ENCODE data around the gene RGPD4.

Gene RGPD4

DNA sequence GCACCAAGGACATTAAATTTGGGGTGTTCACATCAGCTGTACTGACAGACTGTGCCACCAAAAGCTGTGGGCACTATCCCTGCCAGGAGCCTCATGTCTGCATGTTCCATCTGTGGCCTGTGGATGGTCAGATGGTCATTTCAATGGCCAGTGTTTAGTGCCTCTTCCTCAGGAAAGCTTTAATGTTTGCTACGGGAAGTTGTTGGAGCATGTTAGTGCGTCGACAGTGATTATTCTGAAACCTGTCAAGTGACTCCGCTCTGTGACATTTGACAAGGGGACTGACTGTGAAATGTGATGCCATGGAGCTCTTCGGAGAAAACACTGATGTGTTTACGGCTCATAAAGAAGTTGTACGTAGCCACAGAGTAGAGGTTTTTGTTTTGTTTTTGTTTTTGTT, 18.7 kb upstream of the RGPD4 start:
- H3K4me3 ChIP-seq (ENCODE audit: low read depth, low read length) = no peak overlapping the region

DNA sequence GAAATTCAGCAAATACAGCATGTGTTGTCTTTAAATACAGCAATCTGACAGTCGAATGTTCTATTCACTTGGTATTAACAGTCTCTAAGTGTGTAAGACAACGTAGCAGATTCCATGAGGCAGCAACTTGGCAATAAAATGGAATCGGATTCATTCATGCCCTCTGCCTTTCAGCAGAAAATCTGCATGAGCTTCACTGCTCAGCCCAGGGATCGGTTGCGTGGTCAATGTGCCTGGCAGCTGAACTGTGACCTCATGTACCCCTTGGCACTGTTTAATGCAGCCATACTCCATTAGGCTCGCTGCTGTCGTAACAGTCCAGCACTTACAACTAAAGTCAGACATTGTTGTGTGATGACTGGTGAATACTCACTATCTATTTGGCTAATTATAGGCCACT, 17.7 kb upstream of the RGPD4 start:
- no peak overlapping the region for H3K4me3 ChIP-seq (ENCODE audit: low read depth, low read length)

More for the DNA sequence above, 18.7 kb upstream of the RGPD4 start:
- TF ChIP-seq CTCF (IDR thresholded peaks at IDR 0.05; ENCODE audit: low read depth, low read length) = no peak

GRCh38 chr2:107809835-107810234, 16.9 kb upstream of the RGPD4 start:
- no peak for TF ChIP-seq CTCF (IDR thresholded peaks at IDR 0.05; ENCODE audit: low read depth, low read length)
- no peak overlapping the region for H3K4me3 ChIP-seq (ENCODE audit: low read depth, low read length)

More for the DNA sequence above, 17.7 kb upstream of the RGPD4 start:
- TF ChIP-seq CTCF (IDR thresholded peaks at IDR 0.05; ENCODE audit: low read depth, low read length) = no peak

GRCh38 chr2:107810734-107811133, 16.0 kb upstream of the RGPD4 start:
- no peak for TF ChIP-seq CTCF (IDR thresholded peaks at IDR 0.05; ENCODE audit: low read depth, low read length)
- H3K4me3 ChIP-seq (ENCODE audit: low read depth, low read length) = no peak overlapping the region

DNA sequence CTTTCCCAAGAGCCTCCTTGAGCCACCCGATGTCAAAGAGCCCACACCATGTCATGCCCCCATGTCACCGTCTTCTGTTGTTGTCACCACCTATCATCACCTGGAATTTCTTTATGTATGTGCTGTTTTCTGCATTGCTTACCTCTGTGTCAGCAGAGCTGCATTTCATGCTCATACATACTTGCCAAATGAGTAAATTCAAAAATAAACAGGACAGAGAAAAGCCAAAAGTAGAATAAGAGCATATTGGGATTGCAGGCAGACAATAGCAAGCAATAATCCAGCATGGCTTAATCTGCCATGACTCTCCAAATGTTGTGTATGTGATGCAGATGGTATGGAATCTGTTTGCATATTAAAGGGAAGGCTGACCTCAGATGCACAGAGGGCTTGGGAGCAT, 15.3 kb upstream of the RGPD4 start:
- TF ChIP-seq CTCF (IDR thresholded peaks at IDR 0.05; ENCODE audit: low read depth, low read length) = no peak
- no peak overlapping the region for H3K4me3 ChIP-seq (ENCODE audit: low read depth, low read length)

- TF ChIP-seq CTCF (IDR thresholded peaks at IDR 0.05; ENCODE audit: low read depth, low read length) = no peak
- H3K4me3 ChIP-seq (ENCODE audit: low read depth, low read length) = no peak overlapping the region
Measured at GRCh38 chr2:107812006-107812405, 14.7 kb upstream of the RGPD4 start.

GRCh38 chr2:107817378-107817777, 9.3 kb upstream of the RGPD4 start:
- no peak overlapping the region for H3K4me3 ChIP-seq (ENCODE audit: low read depth, low read length)
- no peak for TF ChIP-seq CTCF (IDR thresholded peaks at IDR 0.05; ENCODE audit: low read depth, low read length)

All from WI38 (cell line).